Pancreas (tissue), 10 donors: ENCODE data around the gene DNTTIP2. TPM values are rescaled to one million over a fixed set of nuclear protein-coding genes. Genes with fewer than 3 reads are reported as not detected.
A peak's percentile ranks its signal among the peaks of the same experiment; 100 is the strongest.

Experiments used
- ATAC-seq, 4 donors: fragments of 200-7000 bp; cut with Tn5 transposase; one replicate each; pipeline versions ENCODE4 v1.8.0 to v1.9.1; 2020; ENCODE audit warnings: mild to moderate bottlenecking in 4 of 4, moderate library complexity in 4 of 4
- DNase-seq, 6 donors: peaks; one replicate each; pipeline ENCODE4 v3.0.0-alpha.2; 2020
- FAIRE-seq: peaks from 2 replicates; lab custom pipeline; 2012; peaks lifted over from hg19 to GRCh38; lab: Jason Lieb, UNC
- H3K27ac ChIP-seq, 4 donors: fragments of 200-600 bp; sonication (generic); 1 replicate in 3 of 4; 2 replicates in 1 of 4; pipeline versions ENCODE4 v1.5.0 to v1.8.0; 2020
- H3K27me3 ChIP-seq, 4 donors: fragments of 200-600 bp; one replicate each; pipeline ENCODE4 v1.8.0; 2021
- H3K36me3 ChIP-seq, 3 donors: fragments of 200-600 bp; sonication (generic) in 1 of 3; one replicate each; pipeline versions ENCODE4 v1.5.0 to v1.8.0; 2020 to 2021
- H3K4me1 ChIP-seq, 3 donors: fragments of 200-600 bp; one replicate each; pipeline ENCODE4 v1.8.0; 2021
- H3K4me3 ChIP-seq, 4 donors: fragments of 200-600 bp; sonication (generic) in 2 of 4; one replicate each; pipeline versions ENCODE4 v1.5.0 to v1.8.0; 2020 to 2021
- H3K9me3 ChIP-seq, 4 donors: fragments of 200-600 bp; one replicate each; pipeline ENCODE4 v1.8.0; 2021
- CTCF ChIP-seq, 4 donors: fragments of 200-600 bp; sonication (generic) in 3 of 4; IDR thresholded peaks; one replicate each; pipeline versions ENCODE4 v1.5.0 to v1.8.0; 2021; ENCODE audit warnings: antibody characterized with exemption in 4 of 4
- WGBS, 2 donors: extraction: QIAGEN DNeasy Blood & Tissue Kit; methylation state at CpG; one replicate each; pipeline ENCODE4 v1.1.7; 2013; 5-methylcytosine and 5-hydroxymethylcytosine counted together
- intact Hi-C, 3 donors: fragments of 100-400 bp; cut with DNase I; formaldehyde crosslinking; loops; one replicate each; pipeline versions ENCODE4 v1.11.1 to v1.14.2; 2022
- polyA plus RNA-seq, 2 donors: library from polyadenylated mRNA; stranded (reverse); fragments of 200-250 nt; gene quantifications; one replicate each; pipeline ENCODE4 v1.2.3, GENCODE V29; 2013
- total RNA-seq, 6 donors: library from RNA; stranded (reverse); fragmentation: NEBNext Ultra II Directional in 4 of 6; extraction: Animal tissue kit (Norgen Biotek cat#: 25700) in 4 of 6; gene quantifications; one replicate each; pipeline versions ENCODE4 v1.2.1 to v1.2.4, GENCODE V29; 2021 to 2023
- donor health status: healthy with polysubstance abuse.
- donor health status: DM: no; HTN: no; CAD: no; lungs with moderate emphysema.
- donor health status: DM: no; HTN: no; CAD: no.
- donor health status: control.
- donor health status: control.
- donor health status: Bipolar disorder and iron deficiency.
- donor health status: DM: yes; HTN: yes; CAD: no.
- donor health status: DM: no; HTN: no; CAD: no.
- donor health status: DM: no; HTN: no; CAD: no.
- donor health status: DM: yes; HTN: yes; CAD: no.

The DNTTIP2 gene
- total and polyA plus RNA-seq, 8 donors, result 15.7 to 39.2 (median 22.1) TPM

GRCh38 chr1:93878501-93878888 is 511 bp downstream of the DNTTIP2 start:
- Histone ChIP-seq H3K27me3 (no peaks in the 10 kb centered on the region), H3K9me3 (no peaks in the 10 kb centered on the region), H3K4me1 (peaks cover 0 to 27% (median 14%) of the 10 kb centered on the region in 3 donors), H3K36me3 (peaks cover 0 to 14% (median 9%) of the 10 kb centered on the region in 3 donors), H3K27ac (peak overlapping the region; percentile 77 to 92 (median 84)), H3K4me3 (peak overlapping the region; percentile 75 to 92 (median 80))
- intact Hi-C loops, result no loop called here
- DNase-seq, result peak; percentile 31 to 68 (median 50)
- no peak for FAIRE-seq
- WGBS, 2 donors, result 0% methylated on average over 20 of the region's 20 CpGs
- no peak for TF ChIP-seq CTCF (IDR thresholded peaks at IDR 0.05)
- ATAC-seq, result peak; percentile 61 to 83 (median 69)

GRCh38 chr1:93877529-93877928 is 1.5 kb downstream of the DNTTIP2 start:
- Histone ChIP-seq H3K4me1 (peaks cover 0 to 27% (median 14%) of the 10 kb centered on the region in 3 donors), H3K27me3 (no peaks in the 10 kb centered on the region), H3K9me3 (no peaks in the 10 kb centered on the region), H3K36me3 (peaks cover 0 to 19% (median 9%) of the 10 kb centered on the region in 3 donors), H3K27ac (no peak overlapping the region), H3K4me3 (peak overlapping the region in 1 of 4 donors; percentile 84)
- DNase-seq, result no peak
- intact Hi-C loops, result no loop called here
- no peak for ATAC-seq
- 81 to 82% methylated on average over 4 of the region's 4 CpGs for WGBS, 2 donors
- no peak for FAIRE-seq
- no peak for TF ChIP-seq CTCF (IDR thresholded peaks at IDR 0.05)

- Histone ChIP-seq H3K36me3 (peaks cover 0 to 32% (median 21%) of the 10 kb centered on the region in 3 donors), H3K9me3 (no peaks in the 10 kb centered on the region), H3K4me3 (no peak overlapping the region), H3K27me3 (no peaks in the 10 kb centered on the region), H3K4me1 (peaks cover 0 to 27% (median 14%) of the 10 kb centered on the region in 3 donors), H3K27ac (no peak overlapping the region)
- intact Hi-C loops, result no loop called here
- DNase-seq (no peak), ATAC-seq (no peak), FAIRE-seq (no peak)
- TF ChIP-seq CTCF (IDR thresholded peaks at IDR 0.05), result no peak
- 56 to 85% methylated on average over 1 of the region's 1 CpG for WGBS, 2 donors
Observed at GRCh38 chr1:93876244-93876643, 2.8 kb downstream of the DNTTIP2 start.

- H3K4me1 ChIP-seq, result peaks cover 0 to 21% (median 10%) of the 10 kb centered on the region in 3 donors
- 66 to 69% methylated on average over 3 of the region's 3 CpGs for WGBS, 2 donors
- intact Hi-C loops, result no loop called here
- no peak overlapping the region for H3K4me3 ChIP-seq
- peaks cover 0 to 52% (median 36%) of the 10 kb centered on the region in 3 donors for H3K36me3 ChIP-seq
- H3K9me3 ChIP-seq, result no peaks in the 10 kb centered on the region
- no peak for ATAC-seq
- peak in 1 of 4 donors; percentile 32 for TF ChIP-seq CTCF (IDR thresholded peaks at IDR 0.05)
- DNase-seq, result no peak
- FAIRE-seq, result no peak
- no peaks in the 10 kb centered on the region for H3K27me3 ChIP-seq
- H3K27ac ChIP-seq, result no peak overlapping the region
Observed at GRCh38 chr1:93874025-93874651, 4.9 kb downstream of the DNTTIP2 start.

- peaks cover 0 to 50% (median 33%) of the 10 kb centered on the region in 3 donors for H3K36me3 ChIP-seq
- H3K27me3 ChIP-seq, result no peaks in the 10 kb centered on the region
- no peak for TF ChIP-seq CTCF (IDR thresholded peaks at IDR 0.05)
- intact Hi-C loops, result no loop called here
- no peak overlapping the region for H3K27ac ChIP-seq
- H3K4me3 ChIP-seq, result no peak overlapping the region
- peaks cover 0 to 5% (median 4%) of the 10 kb centered on the region in 3 donors for H3K4me1 ChIP-seq
- FAIRE-seq (no peak), ATAC-seq (no peak), DNase-seq (no peak)
- no peaks in the 10 kb centered on the region for H3K9me3 ChIP-seq
- WGBS, 2 donors, result 68 to 78% methylated on average over 4 of the region's 4 CpGs
Observed at GRCh38 chr1:93871366-93871765, 7.6 kb downstream of the DNTTIP2 start.
